ENCODE data around the gene SCN5A.

GRCh38 chr3:38646062-38646461 lies 3.4 kb downstream of the SCN5A start:
- TF ChIP-seq CTCF (IDR thresholded peaks at IDR 0.05) (no peak), POLR2A (IDR thresholded peaks at IDR 0.05) (no peak)
